HepG2 (cell line): Measurements from ENCODE around the gene CPSF4. TPM values are rescaled to one million over a fixed set of nuclear protein-coding genes. Genes with fewer than 3 reads are reported as not detected.

Experiments used
- ATAC-seq: fragments of 200-7000 bp; cut with Tn5 transposase; 3 replicates; pipeline ENCODE4 v1.9.1; 2020; ENCODE audit warnings: mild to moderate bottlenecking, moderate library complexity
- BruUV-seq: library from RNA; stranded (reverse); fragments of 400-500 nt; replicated peaks from 2 replicates; lab custom pipeline; 2021; lab: Mats Ljungman, UMichigan
- CTCF ChIA-PET: fragments of 300-600 bp; formaldehyde crosslinking; extraction: SDS; loops from one replicate; lab custom pipeline; 2021; ENCODE audit warnings: low total read pairs, inconsistent platforms, low intra/inter-chr PET ratio; lab: Yijun Ruan, JAX
- POLR2A ChIA-PET: fragments of 350-600 bp; sonication (Branson Sonifier 250); formaldehyde crosslinking; loops from one replicate; lab custom pipeline; 2020; ENCODE audit warnings: antibody characterized with exemption, inconsistent platforms; lab: Yijun Ruan, JAX
- DNase-seq: peaks from one replicate; pipeline ENCODE4 v3.0.0-alpha.2; 2015; ENCODE audit warnings: low spot score
- FAIRE-seq: peaks from 3 replicates; lab custom pipeline; 2011; peaks lifted over from hg19 to GRCh38; lab: Jason Lieb, UNC
- H2AFZ ChIP-seq: one replicate; pipeline ENCODE4 v1.6.1; 2011; ENCODE audit warnings: low read length, inconsistent platforms
- H3K27ac ChIP-seq: fragments of 300-600 bp; 3 replicates; pipeline ENCODE4 v1.8.0; 2011; ENCODE audit warnings: mixed run types, mild to moderate bottlenecking, mixed read lengths, low read length, inconsistent platforms; ENCODE audit not compliant: insufficient read depth; ENCODE audit errors: extremely low read length
- H3K27me3 ChIP-seq, 2 experiments: fragments of 200-600 bp in 1 of 2; 2 replicates in 1 of 2; 3 replicates in 1 of 2; pipeline versions ENCODE4 v1.6.0 to v1.8.0; 2011; ENCODE audit warnings: low read length in 2 of 2, mild to moderate bottlenecking in 2 of 2, moderate library complexity in 2 of 2, inconsistent platforms in 1 of 2; ENCODE audit not compliant: insufficient read depth in 2 of 2, control insufficient read depth in 1 of 2
- H3K36me3 ChIP-seq, 2 experiments: fragments of 200-600 bp in 1 of 2; replicated peaks in 1 of 2; 2 replicates in 1 of 2; 3 replicates in 1 of 2; pipeline versions ENCODE4 v1.5.1 to v1.8.0; 2011; ENCODE audit warnings: low read length in 2 of 2, inconsistent platforms in 1 of 2; ENCODE audit not compliant: insufficient read depth in 2 of 2, control insufficient read depth in 1 of 2
- H3K4me1 ChIP-seq: 2 replicates; pipeline ENCODE4 v1.5.1; 2012; ENCODE audit warnings: low read length, inconsistent platforms; ENCODE audit not compliant: insufficient read depth
- H3K4me2 ChIP-seq: 2 replicates; pipeline ENCODE4 v1.6.0; 2011; ENCODE audit warnings: low read depth, low read length, inconsistent platforms
- H3K4me3 ChIP-seq, 3 experiments: fragments of 200-600 bp in 1 of 3; sonication (generic), shearing (Covaris generic) in 1 of 3; replicated peaks in 1 of 3; 2 replicates each; pipeline ENCODE4 v1.5.1; 2011 to 2016; ENCODE audit warnings: low read length in 3 of 3, inconsistent platforms in 2 of 3, low read depth in 2 of 3, mild to moderate bottlenecking in 2 of 3, control low read depth in 1 of 3, mixed read lengths in 1 of 3; ENCODE audit not compliant: insufficient read depth in 1 of 3
- H3K79me2 ChIP-seq: one replicate; pipeline ENCODE4 v1.6.1; 2011; ENCODE audit warnings: low read length, inconsistent platforms; ENCODE audit not compliant: insufficient read depth
- H3K9ac ChIP-seq: 2 replicates; pipeline ENCODE4 v1.6.0; 2011; ENCODE audit warnings: mild to moderate bottlenecking, low read depth, low read length, inconsistent platforms; ENCODE audit not compliant: insufficient read depth
- H3K9me3 ChIP-seq: 2 replicates; pipeline ENCODE4 v1.5.1; 2012; ENCODE audit warnings: mild to moderate bottlenecking, low read length
- H4K20me1 ChIP-seq: 2 replicates; pipeline ENCODE4 v1.6.0; 2011; ENCODE audit warnings: inconsistent platforms, mild to moderate bottlenecking, low read length, moderate library complexity; ENCODE audit not compliant: insufficient read depth
- ARNTL ChIP-seq: sonication (generic); formaldehyde crosslinking; IDR thresholded peaks from 2 replicates; pipeline ENCODE4 v1.4.0; 2020; ENCODE audit warnings: mild to moderate bottlenecking, missing genetic modification reagents
- CENPT ChIP-seq: sonication (generic); formaldehyde crosslinking; IDR thresholded peaks from 2 replicates; pipeline ENCODE4 v1.8.0; 2022; ENCODE audit warnings: low read depth, mild to moderate bottlenecking, moderate library complexity, missing genetic modification reagents
- EED ChIP-seq: sonication (generic); formaldehyde crosslinking; IDR thresholded peaks from 2 replicates; pipeline ENCODE4 v1.5.0; 2020; ENCODE audit warnings: mild to moderate bottlenecking, missing genetic modification reagents
- ELF3 ChIP-seq: IDR thresholded peaks from 2 replicates; pipeline ENCODE4 v1.6.1; 2016; ENCODE audit warnings: missing genetic modification reagents, missing compliant biosample characterization
- ETV5 ChIP-seq: IDR thresholded peaks from 2 replicates; pipeline ENCODE4 v1.6.1; 2018; ENCODE audit warnings: missing biosample characterization, missing genetic modification reagents, inconsistent platforms, borderline replicate concordance
- POLR2G ChIP-seq: fragments of 200-400 bp; formaldehyde crosslinking; IDR thresholded peaks from 2 replicates; pipeline ENCODE4 v1.6.1; 2018; ENCODE audit warnings: mild to moderate bottlenecking, low read depth, low read length, moderate library complexity
- REPIN1 ChIP-seq: sonication (generic); formaldehyde crosslinking; IDR thresholded peaks from 2 replicates; pipeline ENCODE4 v1.8.0; 2022; ENCODE audit warnings: missing genetic modification reagents, low read depth, mild to moderate bottlenecking, borderline replicate concordance
- TEAD3 ChIP-seq: optimal IDR thresholded peaks from 2 replicates; pipeline ENCODE3; 2016; ENCODE audit warnings: borderline replicate concordance
- WGBS: methylation state at CpG from one replicate; pipeline ENCODE4 v1.1.6; 2017; ENCODE audit warnings: low lambda C conversion rate; 5-methylcytosine and 5-hydroxymethylcytosine counted together
- in situ Hi-C: cut with HindIII; loops from 2 replicates; pipeline ENCODE4 v1.10.0; 2017; ENCODE audit warnings: low pct_unique_long_range_greater_than_20kb; ENCODE audit not compliant: extremely low pct_ligation_motif_present
- intact Hi-C: fragments of 100-400 bp; cut with micrococcal nuclease; formaldehyde crosslinking; loops from one replicate; pipeline ENCODE4 v1.10.0; 2022; ENCODE audit not compliant: unreplicated experiment
- polyA plus RNA-seq, 8 experiments: library from polyadenylated mRNA; depleted of rRNA in 3 of 8; stranded (reverse) in 7 of 8; unstranded in 1 of 8; fragments of >200 nt; fragmentation: Illumina TruSeq in 4 of 8; extraction: Trizol in 4 of 8; gene quantifications; 2 replicates each; pipeline versions ENCODE4 v1.2.1 to v1.2.3, GENCODE V29; 2011 to 2016; ENCODE audit warnings: low read depth in 4 of 8, missing spikeins in 1 of 8, mixed read lengths in 1 of 8; ENCODE audit not compliant: insufficient read depth in 1 of 8
- total RNA-seq, 5 experiments: library from RNA; depleted of rRNA; stranded (reverse); fragments of >200 nt; fragmentation: Illumina TruSeq; extraction: Trizol; gene quantifications; 2 replicates each; pipeline ENCODE4 v1.2.3, GENCODE V29; 2016; ENCODE audit warnings: low read depth in 1 of 5
- TF ChIP-seq, protein P1 (sequence below): sonication (generic); formaldehyde crosslinking; IDR thresholded peaks from 2 replicates; pipeline ENCODE4 v1.5.1; 2020; ENCODE audit warnings: mild to moderate bottlenecking, missing genetic modification reagents, moderate library complexity
- TF ChIP-seq, protein P2 (sequence below): sonication (generic); formaldehyde crosslinking; IDR thresholded peaks from 2 replicates; pipeline ENCODE4 v1.5.0; 2020; ENCODE audit warnings: mild to moderate bottlenecking, missing genetic modification reagents, borderline replicate concordance
- TF ChIP-seq, protein P3 (sequence below): sonication (generic); formaldehyde crosslinking; conservative IDR thresholded peaks from 2 replicates; pipeline ENCODE4 v1.4.0; 2020; ENCODE audit warnings: missing genetic modification reagents

The CPSF4 gene
- total and polyA plus RNA-seq, 2 of the 13 experiments (the other 11 are each of a cell fraction or from before 2014, with no cell fraction given), result 34.1 to 49.6 TPM

- H3K4me1 ChIP-seq, result peaks cover 19% of the 10 kb centered on the region
- intact Hi-C loops, result no loop called here
- no peaks in the 10 kb centered on the region for H3K9me3 ChIP-seq
- H3K4me2 ChIP-seq, result no peak overlapping the region
- no peak for FAIRE-seq
- in situ Hi-C loops, result no loop called here
- H2AFZ ChIP-seq, result no peak overlapping the region
- ChIA-PET CTCF (no interaction called here), POLR2A (interaction anchor here (3.8 kb wide), 1 partner anchor 8 kb away, joined by 16 read pairs; the partner anchor contains the start of gene ATP5MF)
- H3K4me3 ChIP-seq, result no peak overlapping the region
- peaks cover 45% of the 10 kb centered on the region for H4K20me1 ChIP-seq
- BruUV-seq, result no TSS peak
- DNase-seq, result no peak
- H3K79me2 ChIP-seq, result peaks cover 38% of the 10 kb centered on the region
- H3K36me3 ChIP-seq, result peaks cover 22 to 90% of the 10 kb centered on the region in 2 experiments
- 94% methylated on average over 5 of the region's 6 CpGs for WGBS
- ATAC-seq, result no peak
- H3K9ac ChIP-seq, result no peak overlapping the region
- H3K27ac ChIP-seq, result no peak overlapping the region
- no peaks in the 10 kb centered on the region for H3K27me3 ChIP-seq
- no peak for TF ChIP-seq EED (CRISPR knock-in tag)
- TF ChIP-seq REPIN1, result no peak
- no peak for TF ChIP-seq CENPT
- peak; percentile 16; the same call in 1 of the 2 replicates for TF ChIP-seq POLR2G
- TF ChIP-seq ETV5 (CRISPR knock-in tag), result no peak
- TF ChIP-seq, protein P1, sequence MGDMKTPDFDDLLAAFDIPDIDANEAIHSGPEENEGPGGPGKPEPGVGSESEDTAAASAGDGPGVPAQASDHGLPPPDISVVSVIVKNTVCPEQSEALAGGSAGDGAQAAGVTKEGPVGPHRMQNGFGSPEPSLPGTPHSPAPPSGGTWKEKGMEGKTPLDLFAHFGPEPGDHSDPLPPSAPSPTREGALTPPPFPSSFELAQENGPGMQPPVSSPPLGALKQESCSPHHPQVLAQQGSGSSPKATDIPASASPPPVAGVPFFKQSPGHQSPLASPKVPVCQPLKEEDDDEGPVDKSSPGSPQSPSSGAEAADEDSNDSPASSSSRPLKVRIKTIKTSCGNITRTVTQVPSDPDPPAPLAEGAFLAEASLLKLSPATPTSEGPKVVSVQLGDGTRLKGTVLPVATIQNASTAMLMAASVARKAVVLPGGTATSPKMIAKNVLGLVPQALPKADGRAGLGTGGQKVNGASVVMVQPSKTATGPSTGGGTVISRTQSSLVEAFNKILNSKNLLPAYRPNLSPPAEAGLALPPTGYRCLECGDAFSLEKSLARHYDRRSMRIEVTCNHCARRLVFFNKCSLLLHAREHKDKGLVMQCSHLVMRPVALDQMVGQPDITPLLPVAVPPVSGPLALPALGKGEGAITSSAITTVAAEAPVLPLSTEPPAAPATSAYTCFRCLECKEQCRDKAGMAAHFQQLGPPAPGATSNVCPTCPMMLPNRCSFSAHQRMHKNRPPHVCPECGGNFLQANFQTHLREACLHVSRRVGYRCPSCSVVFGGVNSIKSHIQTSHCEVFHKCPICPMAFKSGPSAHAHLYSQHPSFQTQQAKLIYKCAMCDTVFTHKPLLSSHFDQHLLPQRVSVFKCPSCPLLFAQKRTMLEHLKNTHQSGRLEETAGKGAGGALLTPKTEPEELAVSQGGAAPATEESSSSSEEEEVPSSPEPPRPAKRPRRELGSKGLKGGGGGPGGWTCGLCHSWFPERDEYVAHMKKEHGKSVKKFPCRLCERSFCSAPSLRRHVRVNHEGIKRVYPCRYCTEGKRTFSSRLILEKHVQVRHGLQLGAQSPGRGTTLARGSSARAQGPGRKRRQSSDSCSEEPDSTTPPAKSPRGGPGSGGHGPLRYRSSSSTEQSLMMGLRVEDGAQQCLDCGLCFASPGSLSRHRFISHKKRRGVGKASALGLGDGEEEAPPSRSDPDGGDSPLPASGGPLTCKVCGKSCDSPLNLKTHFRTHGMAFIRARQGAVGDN (CRISPR knock-in tag), result no peak
- TF ChIP-seq ARNTL (CRISPR knock-in tag), result no peak
- no peak for TF ChIP-seq ELF3
- TF ChIP-seq, protein P2, sequence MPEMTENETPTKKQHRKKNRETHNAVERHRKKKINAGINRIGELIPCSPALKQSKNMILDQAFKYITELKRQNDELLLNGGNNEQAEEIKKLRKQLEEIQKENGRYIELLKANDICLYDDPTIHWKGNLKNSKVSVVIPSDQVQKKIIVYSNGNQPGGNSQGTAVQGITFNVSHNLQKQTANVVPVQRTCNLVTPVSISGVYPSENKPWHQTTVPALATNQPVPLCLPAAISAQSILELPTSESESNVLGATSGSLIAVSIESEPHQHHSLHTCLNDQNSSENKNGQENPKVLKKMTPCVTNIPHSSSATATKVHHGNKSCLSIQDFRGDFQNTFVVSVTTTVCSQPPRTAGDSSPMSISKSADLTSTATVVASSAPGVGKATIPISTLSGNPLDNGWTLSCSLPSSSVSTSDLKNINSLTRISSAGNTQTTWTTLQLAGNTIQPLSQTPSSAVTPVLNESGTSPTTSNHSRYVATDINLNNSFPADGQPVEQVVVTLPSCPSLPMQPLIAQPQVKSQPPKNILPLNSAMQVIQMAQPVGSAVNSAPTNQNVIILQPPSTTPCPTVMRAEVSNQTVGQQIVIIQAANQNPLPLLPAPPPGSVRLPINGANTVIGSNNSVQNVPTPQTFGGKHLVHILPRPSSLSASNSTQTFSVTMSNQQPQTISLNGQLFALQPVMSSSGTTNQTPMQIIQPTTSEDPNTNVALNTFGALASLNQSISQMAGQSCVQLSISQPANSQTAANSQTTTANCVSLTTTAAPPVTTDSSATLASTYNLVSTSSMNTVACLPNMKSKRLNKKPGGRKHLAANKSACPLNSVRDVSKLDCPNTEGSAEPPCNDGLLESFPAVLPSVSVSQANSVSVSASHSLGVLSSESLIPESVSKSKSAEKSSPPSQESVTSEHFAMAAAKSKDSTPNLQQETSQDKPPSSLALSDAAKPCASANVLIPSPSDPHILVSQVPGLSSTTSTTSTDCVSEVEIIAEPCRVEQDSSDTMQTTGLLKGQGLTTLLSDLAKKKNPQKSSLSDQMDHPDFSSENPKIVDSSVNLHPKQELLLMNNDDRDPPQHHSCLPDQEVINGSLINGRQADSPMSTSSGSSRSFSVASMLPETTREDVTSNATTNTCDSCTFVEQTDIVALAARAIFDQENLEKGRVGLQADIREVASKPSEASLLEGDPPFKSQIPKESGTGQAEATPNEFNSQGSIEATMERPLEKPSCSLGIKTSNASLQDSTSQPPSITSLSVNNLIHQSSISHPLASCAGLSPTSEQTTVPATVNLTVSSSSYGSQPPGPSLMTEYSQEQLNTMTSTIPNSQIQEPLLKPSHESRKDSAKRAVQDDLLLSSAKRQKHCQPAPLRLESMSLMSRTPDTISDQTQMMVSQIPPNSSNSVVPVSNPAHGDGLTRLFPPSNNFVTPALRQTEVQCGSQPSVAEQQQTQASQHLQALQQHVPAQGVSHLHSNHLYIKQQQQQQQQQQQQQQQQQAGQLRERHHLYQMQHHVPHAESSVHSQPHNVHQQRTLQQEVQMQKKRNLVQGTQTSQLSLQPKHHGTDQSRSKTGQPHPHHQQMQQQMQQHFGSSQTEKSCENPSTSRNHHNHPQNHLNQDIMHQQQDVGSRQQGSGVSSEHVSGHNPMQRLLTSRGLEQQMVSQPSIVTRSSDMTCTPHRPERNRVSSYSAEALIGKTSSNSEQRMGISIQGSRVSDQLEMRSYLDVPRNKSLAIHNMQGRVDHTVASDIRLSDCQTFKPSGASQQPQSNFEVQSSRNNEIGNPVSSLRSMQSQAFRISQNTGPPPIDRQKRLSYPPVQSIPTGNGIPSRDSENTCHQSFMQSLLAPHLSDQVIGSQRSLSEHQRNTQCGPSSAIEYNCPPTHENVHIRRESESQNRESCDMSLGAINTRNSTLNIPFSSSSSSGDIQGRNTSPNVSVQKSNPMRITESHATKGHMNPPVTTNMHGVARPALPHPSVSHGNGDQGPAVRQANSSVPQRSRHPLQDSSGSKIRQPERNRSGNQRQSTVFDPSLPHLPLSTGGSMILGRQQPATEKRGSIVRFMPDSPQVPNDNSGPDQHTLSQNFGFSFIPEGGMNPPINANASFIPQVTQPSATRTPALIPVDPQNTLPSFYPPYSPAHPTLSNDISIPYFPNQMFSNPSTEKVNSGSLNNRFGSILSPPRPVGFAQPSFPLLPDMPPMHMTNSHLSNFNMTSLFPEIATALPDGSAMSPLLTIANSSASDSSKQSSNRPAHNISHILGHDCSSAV (CRISPR knock-in tag), result no peak
- TF ChIP-seq, protein P3, sequence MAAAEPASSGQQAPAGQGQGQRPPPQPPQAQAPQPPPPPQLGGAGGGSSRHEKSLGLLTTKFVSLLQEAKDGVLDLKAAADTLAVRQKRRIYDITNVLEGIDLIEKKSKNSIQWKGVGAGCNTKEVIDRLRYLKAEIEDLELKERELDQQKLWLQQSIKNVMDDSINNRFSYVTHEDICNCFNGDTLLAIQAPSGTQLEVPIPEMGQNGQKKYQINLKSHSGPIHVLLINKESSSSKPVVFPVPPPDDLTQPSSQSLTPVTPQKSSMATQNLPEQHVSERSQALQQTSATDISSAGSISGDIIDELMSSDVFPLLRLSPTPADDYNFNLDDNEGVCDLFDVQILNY (CRISPR knock-in tag), result no peak
- TF ChIP-seq TEAD3 (CRISPR knock-in tag), result no peak
Measured at GRCh38 chr7:99457050-99457649, 18.4 kb downstream of the CPSF4 start.
